ENCODE measurements around the gene DHRS1. TPM values are rescaled to one million over a fixed set of nuclear protein-coding genes. Genes with fewer than 3 reads are reported as not detected.

Gene DHRS1
- total and polyA plus RNA-seq, 2 of the 4 experiments (the other 2 are of a cell fraction) = 15.8 to 38.6 TPM

- TF ChIP-seq MAFK (IDR thresholded peaks at IDR 0.05; ENCODE audit: low read depth, low read length) = no peak
Observed at GRCh38 chr14:24308342-24309124, 9.0 kb upstream of the DHRS1 start (continued).

DNA sequence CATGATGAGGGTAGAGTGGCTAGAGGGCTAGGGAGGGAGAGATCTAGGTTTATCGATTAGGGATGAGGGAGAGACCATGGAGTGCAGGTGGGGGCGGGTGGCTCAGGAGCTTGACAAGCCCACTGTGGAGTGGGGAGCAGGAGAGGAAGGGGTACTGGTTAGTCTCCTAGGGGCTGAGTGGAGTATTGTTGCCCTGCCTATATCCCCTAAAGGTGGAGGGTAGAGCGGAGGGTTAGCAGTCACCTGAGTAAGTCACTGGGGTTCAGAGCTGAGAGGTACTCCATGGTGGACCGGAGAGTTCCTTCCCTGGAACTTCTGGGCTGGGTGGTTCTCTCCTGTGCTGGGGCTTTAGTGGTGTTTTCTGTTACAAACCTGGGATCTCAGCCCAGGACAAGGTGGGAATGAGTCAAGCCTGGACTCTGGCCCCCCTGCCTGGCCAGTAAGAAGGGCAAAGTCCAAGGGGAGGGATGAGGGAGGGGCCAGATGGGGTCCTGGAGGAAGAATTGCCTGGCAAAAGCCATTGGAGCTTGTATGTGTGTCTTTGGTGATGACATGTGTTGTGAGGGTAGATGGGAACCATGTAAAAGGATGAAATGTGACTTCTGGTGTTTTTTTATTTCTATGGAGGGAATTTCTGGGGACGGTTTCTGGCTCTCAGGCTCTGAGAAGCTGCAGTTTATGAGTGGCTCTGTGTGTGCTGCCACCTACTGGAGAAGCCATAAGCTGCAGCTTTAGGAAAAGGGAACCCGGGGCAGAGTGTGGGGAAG, 8.2 kb upstream of the DHRS1 start, which contains the start of gene CIDEB:
TSS of gene CIDEB (minus strand) at position 403 of the 767 bp plus-strand sequence. CDS start at position 284, 119 bp downstream.
- Histone ChIP-seq H3K18ac (ENCODE audit: low read depth, low read length) (no peak within 1 kb of the TSS), H3K23ac (ENCODE audit: low read depth, low read length) (no peak within 1 kb of the TSS), H3K14ac (replicated peaks; ENCODE audit: low read depth, low read length) (no peak within 1 kb of the TSS), H3K4me2 (ENCODE audit: low read depth, low read length) (no peak within 1 kb of the TSS), H2AK5ac (ENCODE audit: low read depth, low read length) (no peak within 1 kb of the TSS), H3K27ac (ENCODE audit: insufficient read depth, low read length) (no peak within 1 kb of the TSS), H3K56ac (ENCODE audit: extremely low read depth, insufficient read depth, low read length) (no peak within 1 kb of the TSS), H4K20me1 (ENCODE audit: insufficient read depth, low read length) (peaks cover 8% of the 10 kb centered on the region; the same call in 1 of the 2 replicates), H3K4me3 (ENCODE audit: insufficient read depth, low read depth, low read length) (no peak within 1 kb of the TSS), H2BK5ac (ENCODE audit: low read depth, low read length, poor library complexity, severe bottlenecking) (no peak within 1 kb of the TSS), H3K4me1 (ENCODE audit: control insufficient read depth, insufficient read depth, low read length) (peaks cover 10% of the 10 kb centered on the region; the same call in 1 of the 2 replicates), H3K9me3 (ENCODE audit: control insufficient read depth, insufficient read depth, low read length) (no peaks in the 10 kb centered on the region), H3K36me3 (ENCODE audit: control insufficient read depth, insufficient read depth, low read length) (peaks cover 34% of the 10 kb centered on the region), H4K91ac (ENCODE audit: insufficient read depth, low read depth, low read length) (no peak within 1 kb of the TSS), H2AK9ac (replicated peaks; ENCODE audit: low read depth, low read length, poor library complexity) (no peak within 1 kb of the TSS), H4K5ac (ENCODE audit: low read depth, low read length) (no peak within 1 kb of the TSS), H2AFZ (replicated peaks; ENCODE audit: low read length, poor library complexity) (peak within 1 kb of the TSS; percentile 21), H3K79me1 (ENCODE audit: low read depth in 1 of 2, low read length in 2 of 2) (peaks cover 3 to 9% of the 10 kb centered on the region in 2 experiments; a peak in 1 of 4 replicates), H4K8ac (ENCODE audit: low read depth in 2 of 2, low read length in 2 of 2) (no peak within 1 kb of the TSS), H2BK15ac (ENCODE audit: low read depth, low read length) (no peak within 1 kb of the TSS), H2BK20ac (ENCODE audit: low read depth, low read length) (no peak within 1 kb of the TSS), H3K4ac (ENCODE audit: low read depth, low read length) (no peak within 1 kb of the TSS), H3K27me3 (ENCODE audit: control insufficient read depth, insufficient read depth, low read length) (no peaks in the 10 kb centered on the region), H3K9me1 (ENCODE audit: insufficient read depth, low read length) (peaks cover 5% of the 10 kb centered on the region; the same call in 1 of the 2 replicates), H3K9ac (ENCODE audit: low read depth, low read length) (no peak within 1 kb of the TSS), H2BK120ac (ENCODE audit: low read depth, low read length) (no peak within 1 kb of the TSS)
- WGBS, 2 experiments (ENCODE audit: extremely low coverage in 2 of 2, insufficient read length in 1 of 2) = 93% methylated on average over 2 of the region's 6 CpGs; no CpG with 5 or more reads in 1 of the 2 experiments
- BruUV-seq (replicated peaks) = no TSS peak
- TF ChIP-seq SMC3 (IDR thresholded peaks at IDR 0.05; ENCODE audit: low read depth, low read length) (peak; percentile 57; the same call in 1 of the 2 replicates), MAZ (IDR thresholded peaks at IDR 0.05; ENCODE audit: borderline replicate concordance, low read depth, low read length) (no peak), MXI1 (IDR thresholded peaks at IDR 0.05; ENCODE audit: borderline replicate concordance, low read depth, low read length) (no peak), CHD1 (IDR thresholded peaks at IDR 0.05; ENCODE audit: low read depth, low read length) (no peak), RAD21 (IDR thresholded peaks at IDR 0.05; ENCODE audit: low read length) (peak; percentile 57)
- TF ChIP-seq, protein P1, sequence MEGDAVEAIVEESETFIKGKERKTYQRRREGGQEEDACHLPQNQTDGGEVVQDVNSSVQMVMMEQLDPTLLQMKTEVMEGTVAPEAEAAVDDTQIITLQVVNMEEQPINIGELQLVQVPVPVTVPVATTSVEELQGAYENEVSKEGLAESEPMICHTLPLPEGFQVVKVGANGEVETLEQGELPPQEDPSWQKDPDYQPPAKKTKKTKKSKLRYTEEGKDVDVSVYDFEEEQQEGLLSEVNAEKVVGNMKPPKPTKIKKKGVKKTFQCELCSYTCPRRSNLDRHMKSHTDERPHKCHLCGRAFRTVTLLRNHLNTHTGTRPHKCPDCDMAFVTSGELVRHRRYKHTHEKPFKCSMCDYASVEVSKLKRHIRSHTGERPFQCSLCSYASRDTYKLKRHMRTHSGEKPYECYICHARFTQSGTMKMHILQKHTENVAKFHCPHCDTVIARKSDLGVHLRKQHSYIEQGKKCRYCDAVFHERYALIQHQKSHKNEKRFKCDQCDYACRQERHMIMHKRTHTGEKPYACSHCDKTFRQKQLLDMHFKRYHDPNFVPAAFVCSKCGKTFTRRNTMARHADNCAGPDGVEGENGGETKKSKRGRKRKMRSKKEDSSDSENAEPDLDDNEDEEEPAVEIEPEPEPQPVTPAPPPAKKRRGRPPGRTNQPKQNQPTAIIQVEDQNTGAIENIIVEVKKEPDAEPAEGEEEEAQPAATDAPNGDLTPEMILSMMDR (conservative IDR thresholded peaks at IDR 0.05; ENCODE audit: low read depth, low read length) = peak; percentile 88
- in situ Hi-C loops (cut with MboI; ENCODE audit: low sequenced_read_pairs) = no loop called here
- intact Hi-C loops (cut with micrococcal nuclease) = no loop called here
- ChIA-PET CTCF (interaction anchor here (0.6 to 4.1 kb wide), 15 partner anchors 8 to 250 kb away, joined by 3 to 20 read pairs (median 3); partner anchors contain the start of genes DHRS1, NOP9 and TINF2), POLR2A (ENCODE audit: unreplicated experiment) (no interaction called here)
- ATAC-seq (ENCODE audit: low read depth) (peak; percentile 81), DNase-seq (peak; percentile 43)
- dilution Hi-C loops (cut with HindIII; ENCODE audit: low sequenced_read_pairs, unreplicated experiment) = no loop called here
